Measurements from ENCODE around the gene PSMB7.

PSMB7 gene

DNA sequence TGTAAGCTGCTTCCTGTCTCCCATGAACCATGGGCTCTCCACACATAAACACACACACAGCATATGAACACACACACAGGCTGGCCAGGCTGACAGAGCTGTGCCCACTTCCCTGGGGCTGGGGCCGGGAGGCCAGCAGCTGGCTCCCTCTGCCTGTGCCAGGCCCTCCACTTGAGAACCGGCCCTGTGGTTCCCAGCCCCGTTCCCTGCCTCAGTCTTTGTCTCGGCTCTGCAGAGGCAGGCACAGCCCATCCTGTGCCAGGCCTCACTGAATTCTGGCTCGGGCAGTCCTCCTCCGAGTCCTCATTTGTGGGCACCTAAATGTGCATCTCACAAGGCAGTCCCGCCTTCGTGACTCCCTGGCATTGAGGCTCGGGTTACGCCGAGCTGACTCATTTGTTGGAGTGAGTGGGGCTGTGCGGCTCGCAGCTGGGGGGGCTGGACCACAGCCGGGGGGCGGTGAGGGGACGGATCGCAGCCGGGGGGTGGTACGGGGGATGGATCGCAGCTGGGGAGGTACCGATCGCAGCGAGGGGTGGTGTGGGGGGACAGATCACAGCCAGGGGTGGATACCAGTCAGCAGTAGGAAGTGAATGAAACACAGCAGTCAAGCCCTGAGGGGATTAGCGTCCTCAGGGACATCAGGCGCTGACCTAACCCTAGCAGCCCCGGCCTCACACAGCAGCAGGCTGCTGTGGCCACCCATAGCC, 72.3 kb downstream of the PSMB7 start:
- TF ChIP-seq, protein P1, sequence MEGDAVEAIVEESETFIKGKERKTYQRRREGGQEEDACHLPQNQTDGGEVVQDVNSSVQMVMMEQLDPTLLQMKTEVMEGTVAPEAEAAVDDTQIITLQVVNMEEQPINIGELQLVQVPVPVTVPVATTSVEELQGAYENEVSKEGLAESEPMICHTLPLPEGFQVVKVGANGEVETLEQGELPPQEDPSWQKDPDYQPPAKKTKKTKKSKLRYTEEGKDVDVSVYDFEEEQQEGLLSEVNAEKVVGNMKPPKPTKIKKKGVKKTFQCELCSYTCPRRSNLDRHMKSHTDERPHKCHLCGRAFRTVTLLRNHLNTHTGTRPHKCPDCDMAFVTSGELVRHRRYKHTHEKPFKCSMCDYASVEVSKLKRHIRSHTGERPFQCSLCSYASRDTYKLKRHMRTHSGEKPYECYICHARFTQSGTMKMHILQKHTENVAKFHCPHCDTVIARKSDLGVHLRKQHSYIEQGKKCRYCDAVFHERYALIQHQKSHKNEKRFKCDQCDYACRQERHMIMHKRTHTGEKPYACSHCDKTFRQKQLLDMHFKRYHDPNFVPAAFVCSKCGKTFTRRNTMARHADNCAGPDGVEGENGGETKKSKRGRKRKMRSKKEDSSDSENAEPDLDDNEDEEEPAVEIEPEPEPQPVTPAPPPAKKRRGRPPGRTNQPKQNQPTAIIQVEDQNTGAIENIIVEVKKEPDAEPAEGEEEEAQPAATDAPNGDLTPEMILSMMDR (IDR thresholded peaks at IDR 0.05; ENCODE audit: control extremely low read depth, extremely low read depth, low read depth, missing control alignments): no peak
- ChIA-PET POLR2A (no interaction called here), CTCF (no interaction called here)

GRCh38 chr9:124342402-124342775, 72.9 kb downstream of the PSMB7 start:
- no peak for DNase-seq (ENCODE audit: extremely low spot score)
- TF ChIP-seq, protein P1 (IDR thresholded peaks at IDR 0.05; ENCODE audit: control extremely low read depth, extremely low read depth, low read depth, missing control alignments): no peak
- ChIA-PET POLR2A (interaction anchor here (0.6 kb wide), 1 partner anchor 532 kb away, joined by 6 read pairs; no protein-coding TSS in a partner anchor), CTCF (no interaction called here)

More for the DNA sequence above, 72.3 kb downstream of the PSMB7 start:
- no peak for DNase-seq (ENCODE audit: extremely low spot score)

GRCh38 chr9:124341455-124342170, 73.6 kb downstream of the PSMB7 start:
- DNase-seq (ENCODE audit: extremely low spot score): no peak
- POLR2A ChIA-PET: interaction anchor here (0.6 kb wide), 1 partner anchor 531 kb away, joined by 6 read pairs; no protein-coding TSS in a partner anchor
- TF ChIP-seq, protein P1 (IDR thresholded peaks at IDR 0.05; ENCODE audit: control extremely low read depth, extremely low read depth, low read depth, missing control alignments): no peak
- CTCF ChIA-PET: interaction anchor here (2.0 kb wide), 1 partner anchor 11 kb away, joined by 7 read pairs; no protein-coding TSS in a partner anchor

- TF ChIP-seq, protein P1 (IDR thresholded peaks at IDR 0.05; ENCODE audit: control extremely low read depth, extremely low read depth, low read depth, missing control alignments): no peak
- ChIA-PET POLR2A (no interaction called here), CTCF (interaction anchor here (2.0 kb wide), 1 partner anchor 10 kb away, joined by 7 read pairs; no protein-coding TSS in a partner anchor)
- DNase-seq (ENCODE audit: extremely low spot score): no peak
Observed at GRCh38 chr9:124340219-124341069, 74.8 kb downstream of the PSMB7 start.

DNA sequence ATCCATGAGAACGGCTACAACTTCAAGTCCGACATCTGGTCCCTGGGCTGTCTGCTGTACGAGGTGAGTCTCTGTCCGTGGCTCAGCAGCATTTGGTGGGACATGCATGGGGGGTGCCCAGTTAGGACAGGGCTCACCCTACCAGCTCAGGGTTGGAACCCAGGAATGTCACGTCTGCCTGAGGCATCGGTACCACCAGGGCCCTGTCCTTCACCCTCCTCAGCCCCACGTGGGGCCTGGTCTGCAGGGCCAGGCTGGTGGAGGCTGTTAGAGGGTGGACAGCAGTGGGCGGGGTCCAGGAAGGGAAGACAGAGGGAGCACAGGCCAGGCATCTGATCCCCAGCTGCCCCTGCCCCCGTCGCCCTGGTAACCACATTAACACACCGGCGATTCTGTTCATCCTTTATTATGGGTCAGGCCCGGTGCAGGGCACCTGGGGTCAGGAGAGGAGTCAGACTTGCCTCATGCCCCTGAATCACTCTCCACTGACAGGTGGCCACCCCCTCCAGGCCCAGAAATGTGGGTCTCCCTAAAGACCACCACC, 75.6 kb downstream of the PSMB7 start:
- POLR2A ChIA-PET: no interaction called here
- DNase-seq (ENCODE audit: extremely low spot score): no peak
- CTCF ChIA-PET: interaction anchor here (2.0 kb wide), 1 partner anchor 9 kb away, joined by 7 read pairs; no protein-coding TSS in a partner anchor
- TF ChIP-seq, protein P1 (IDR thresholded peaks at IDR 0.05; ENCODE audit: control extremely low read depth, extremely low read depth, low read depth, missing control alignments): no peak

GRCh38 chr9:124337562-124337961, 77.7 kb downstream of the PSMB7 start:
- no peak for DNase-seq (ENCODE audit: extremely low spot score)
- CTCF ChIA-PET: interaction anchor here (0.7 kb wide), 1 partner anchor 10 kb away, joined by 3 read pairs; no protein-coding TSS in a partner anchor
- TF ChIP-seq, protein P1 (IDR thresholded peaks at IDR 0.05; ENCODE audit: control extremely low read depth, extremely low read depth, low read depth, missing control alignments): no peak
- POLR2A ChIA-PET: no interaction called here

Measured in GM10248 (cell line).